Fibroblast of pulmonary artery (primary cell): ENCODE data around the gene MBNL2.

ENCODE experiments used
- DNase-seq: peaks from one replicate; pipeline ENCODE4 v3.0.0-alpha.2; 2010; ENCODE audit warnings: low read depth
- H3K4me3 ChIP-seq: replicated peaks from 2 replicates; pipeline ENCODE4 v1.5.1; 2011; ENCODE audit warnings: low read depth, mild to moderate bottlenecking, control low read depth, low read length, moderate library complexity
- CTCF ChIP-seq: IDR thresholded peaks from 2 replicates; pipeline ENCODE4 v1.5.1; 2011; ENCODE audit warnings: mild to moderate bottlenecking, control low read depth, low read length, inconsistent platforms; ENCODE audit errors: missing control alignments

The MBNL2 gene

GRCh38 chr13:97353927-97354675 lies 132.0 kb downstream of the MBNL2 start:
- no peak for DNase-seq
- no peak for TF ChIP-seq CTCF
- H3K4me3 ChIP-seq: no peak overlapping the region

GRCh38 chr13:97354808-97355207 lies 132.7 kb downstream of the MBNL2 start:
- DNase-seq: no peak
- no peak for TF ChIP-seq CTCF
- H3K4me3 ChIP-seq: no peak overlapping the region

- no peak overlapping the region for H3K4me3 ChIP-seq
- TF ChIP-seq CTCF: no peak
- DNase-seq: no peak
These were observed 134.5 kb downstream of the MBNL2 start for GRCh38 chr13:97356592-97356991.

GRCh38 chr13:97359181-97360057 lies 137.3 kb downstream of the MBNL2 start:
- DNase-seq: peak; percentile 89
- no peak overlapping the region for H3K4me3 ChIP-seq
- TF ChIP-seq CTCF: peak; percentile 91

- no peak for DNase-seq
- TF ChIP-seq CTCF: no peak
- no peak overlapping the region for H3K4me3 ChIP-seq
These were observed 138.5 kb downstream of the MBNL2 start for GRCh38 chr13:97360610-97361009.

GRCh38 chr13:97364031-97364430 lies 141.9 kb downstream of the MBNL2 start:
- DNase-seq: no peak
- TF ChIP-seq CTCF: no peak
- H3K4me3 ChIP-seq: no peak overlapping the region
